Stimulated activated CD4-positive, alpha-beta T cell treated with anti-CD3 and anti-CD28 coated beads, TNF-alpha, amount 100 ng/mL, for 4 hours (primary cell): ENCODE measurements around the gene RBM20.
"Not testable (repeated sequence)": the region's sequence is repeated elsewhere in the genome, so short reads cannot be mapped to it uniquely, and the experiment has no call there.

Experiments used
- DNase-seq, 3 experiments: peaks; one replicate each; pipeline ENCODE4 v3.0.0-alpha.2; 2020; ENCODE audit warnings: low read depth in 3 of 3

Gene RBM20

GRCh38 chr10:110762849-110763211, 118.7 kb downstream of the RBM20 start:
- no peak for DNase-seq

- DNase-seq = no peak
Measured at GRCh38 chr10:110764378-110764777, 120.2 kb downstream of the RBM20 start.

GRCh38 chr10:110764793-110765512, 120.8 kb downstream of the RBM20 start:
- DNase-seq = no peak

- no peak for DNase-seq
Measured at GRCh38 chr10:110765513-110766319, 121.6 kb downstream of the RBM20 start.

GRCh38 chr10:110767601-110768000, 123.5 kb downstream of the RBM20 start:
- not testable (repeated sequence) for DNase-seq

GRCh38 chr10:110770243-110770642, 126.1 kb downstream of the RBM20 start:
- DNase-seq = no peak

- DNase-seq = no peak
Measured at GRCh38 chr10:110771486-110771885, 127.3 kb downstream of the RBM20 start.

GRCh38 chr10:110771991-110772390, 127.9 kb downstream of the RBM20 start:
- DNase-seq = no peak

- no peak for DNase-seq
Measured at GRCh38 chr10:110772454-110773025, 128.4 kb downstream of the RBM20 start.

- DNase-seq = no peak
Measured at GRCh38 chr10:110773693-110774068, 129.5 kb downstream of the RBM20 start.

GRCh38 chr10:110774069-110775019, 130.2 kb downstream of the RBM20 start:
- peak in 2 of 3 experiments; percentile 5 to 9 for DNase-seq

- DNase-seq = no peak
Measured at GRCh38 chr10:110775020-110775375, 130.9 kb downstream of the RBM20 start.

- no peak for DNase-seq
Measured at GRCh38 chr10:110775406-110775805, 131.3 kb downstream of the RBM20 start.

GRCh38 chr10:110777017-110777416, 132.9 kb downstream of the RBM20 start:
- DNase-seq = no peak

- DNase-seq = no peak
Measured at GRCh38 chr10:110777661-110778060, 133.5 kb downstream of the RBM20 start.

GRCh38 chr10:110778211-110778610, 134.1 kb downstream of the RBM20 start:
- no peak for DNase-seq

GRCh38 chr10:110779489-110779888, 135.4 kb downstream of the RBM20 start:
- no peak for DNase-seq

GRCh38 chr10:110780704-110781103, 136.6 kb downstream of the RBM20 start:
- DNase-seq = no peak

- no peak for DNase-seq
Measured at GRCh38 chr10:110781139-110781538, 137.0 kb downstream of the RBM20 start.

- no peak for DNase-seq
Measured at GRCh38 chr10:110782616-110783015, 138.5 kb downstream of the RBM20 start.

GRCh38 chr10:110783509-110784107, 139.5 kb downstream of the RBM20 start:
- peak; percentile 37 to 55 (median 52) for DNase-seq
